ENCODE data around the gene OBP2A.
"Not testable (repeated sequence)": the region's sequence is repeated elsewhere in the genome, so short reads cannot be mapped to it uniquely, and the experiment has no call there.

Gene OBP2A

DNA sequence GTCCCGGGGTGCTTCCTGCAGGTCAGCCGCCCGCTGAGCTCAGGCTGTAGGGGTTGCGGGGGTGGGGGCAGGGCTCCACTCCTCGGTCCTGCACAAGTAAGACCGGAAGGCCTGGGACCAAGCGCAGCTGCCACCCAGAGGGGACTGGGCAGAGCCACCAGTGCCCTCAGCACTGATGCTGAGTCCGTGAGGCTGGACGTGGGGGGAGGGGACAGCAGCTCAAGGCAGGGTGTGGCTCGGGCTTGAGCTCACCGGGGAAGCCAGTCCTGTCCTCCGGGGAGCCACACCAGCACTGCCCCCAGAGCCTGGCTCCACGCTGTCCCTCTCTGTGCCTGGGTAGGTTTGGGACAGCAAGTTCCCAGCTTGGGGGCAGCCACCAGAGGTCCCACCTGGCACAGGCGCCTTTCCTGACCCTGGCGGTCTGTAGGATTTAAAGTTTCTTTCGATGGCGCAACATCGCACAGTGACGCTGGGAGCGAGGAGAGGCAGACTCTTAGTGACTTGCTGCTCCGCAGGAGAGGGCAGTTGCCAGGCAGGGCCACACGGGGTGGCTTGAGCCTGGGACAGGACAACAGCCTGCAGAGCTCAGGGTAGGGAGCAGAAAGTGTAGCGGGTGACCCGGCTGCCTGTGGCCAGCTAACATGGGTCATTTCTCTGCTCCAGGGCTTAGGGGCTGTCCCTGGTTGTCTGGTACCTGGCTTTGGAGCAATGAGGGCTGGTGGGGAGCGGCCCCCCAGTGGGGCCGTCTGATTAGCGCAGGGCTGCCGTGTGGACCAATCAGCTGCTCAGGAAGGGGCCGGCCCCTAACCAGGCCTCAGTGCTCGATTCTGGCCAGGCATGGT lies 19.0 kb upstream of the OBP2A start:
- no peak for FAIRE-seq

DNA sequence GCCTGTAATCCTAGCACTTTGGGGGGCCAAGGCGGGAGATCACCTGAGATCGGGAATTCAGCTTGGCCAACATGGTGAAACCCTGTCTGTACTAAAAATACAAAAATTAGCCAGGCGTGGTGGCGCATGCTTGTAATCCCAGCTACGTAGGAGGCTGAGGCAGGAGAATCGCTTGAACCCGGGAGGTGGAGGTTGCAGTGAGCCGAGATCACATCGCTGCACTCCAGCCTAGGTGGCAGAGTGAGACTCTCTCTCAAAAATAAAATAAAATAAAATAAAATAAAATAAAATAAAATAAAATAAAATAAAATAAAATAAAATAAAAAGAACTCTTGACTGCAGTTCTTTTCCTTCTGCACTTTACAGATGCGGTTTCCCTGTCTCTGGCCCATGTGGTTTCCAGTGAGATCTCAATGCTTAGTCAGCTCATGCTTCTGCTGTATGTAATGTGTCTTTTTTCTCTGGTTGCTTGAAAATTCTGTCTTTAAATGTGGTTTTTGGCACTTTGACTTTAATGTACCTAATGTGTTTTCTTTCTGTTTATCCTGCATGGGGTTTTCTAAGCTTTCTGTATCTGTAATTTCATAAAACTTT lies 17.0 kb upstream of the OBP2A start:
- not testable (repeated sequence) for FAIRE-seq

DNA sequence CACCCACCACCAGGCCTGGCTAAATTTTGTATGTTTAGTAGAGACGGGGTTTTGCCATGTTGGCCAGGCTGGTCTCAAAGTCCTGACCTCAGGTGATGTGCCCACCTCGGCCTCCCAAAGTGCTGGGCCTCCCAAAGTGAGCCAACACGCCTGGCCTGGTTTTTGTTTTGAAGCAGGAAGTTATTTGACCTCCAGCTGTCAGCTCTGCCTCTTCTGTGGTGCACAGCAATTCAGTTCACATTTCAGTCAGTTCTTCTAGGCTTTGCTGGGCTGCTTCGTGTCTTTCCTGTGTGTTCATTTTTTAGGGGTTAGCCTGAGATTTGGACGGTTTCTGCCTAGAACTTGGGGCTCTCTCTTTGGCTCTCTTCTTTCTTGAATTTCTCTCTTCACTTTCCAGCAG lies 15.8 kb upstream of the OBP2A start:
- no peak for FAIRE-seq

DNA sequence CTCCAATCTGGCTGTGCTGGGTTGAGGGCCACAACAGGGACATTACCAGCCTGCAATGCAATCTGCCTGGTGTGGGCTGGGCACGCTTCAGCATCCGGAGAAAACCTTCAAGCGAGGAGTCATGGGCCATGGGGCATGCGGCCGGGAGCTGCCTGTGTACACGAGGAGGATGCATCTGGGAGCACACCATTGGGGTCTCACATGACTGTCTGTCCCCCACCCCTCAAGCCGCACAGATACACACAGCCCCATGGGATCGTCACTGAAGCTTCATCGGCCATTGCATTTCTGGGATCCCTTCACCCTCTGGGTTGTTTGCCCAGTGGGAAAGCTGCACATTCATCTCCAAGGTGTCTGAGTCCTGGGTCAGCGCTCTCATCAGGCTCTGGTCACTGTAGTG lies 14.8 kb upstream of the OBP2A start:
- no peak for FAIRE-seq

DNA sequence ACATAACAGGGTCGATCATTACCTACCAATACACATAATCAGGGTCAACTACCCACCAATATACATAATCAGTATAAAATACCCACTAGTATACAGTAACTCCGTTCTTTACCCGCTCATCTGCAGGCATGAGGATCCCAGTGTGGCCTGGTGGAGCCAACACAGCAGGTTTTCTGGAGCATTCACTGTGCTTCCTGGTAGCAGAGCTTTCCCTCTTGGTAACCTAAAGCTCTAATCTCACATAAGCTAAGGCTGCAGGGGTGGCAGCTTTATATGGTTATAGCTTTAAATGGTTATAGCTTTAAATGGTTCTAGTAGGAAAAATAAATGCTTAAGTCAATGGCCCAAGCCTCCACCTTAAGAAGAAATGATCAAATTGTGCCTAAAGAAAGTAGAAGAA lies 12.8 kb upstream of the OBP2A start:
- no peak for FAIRE-seq

DNA sequence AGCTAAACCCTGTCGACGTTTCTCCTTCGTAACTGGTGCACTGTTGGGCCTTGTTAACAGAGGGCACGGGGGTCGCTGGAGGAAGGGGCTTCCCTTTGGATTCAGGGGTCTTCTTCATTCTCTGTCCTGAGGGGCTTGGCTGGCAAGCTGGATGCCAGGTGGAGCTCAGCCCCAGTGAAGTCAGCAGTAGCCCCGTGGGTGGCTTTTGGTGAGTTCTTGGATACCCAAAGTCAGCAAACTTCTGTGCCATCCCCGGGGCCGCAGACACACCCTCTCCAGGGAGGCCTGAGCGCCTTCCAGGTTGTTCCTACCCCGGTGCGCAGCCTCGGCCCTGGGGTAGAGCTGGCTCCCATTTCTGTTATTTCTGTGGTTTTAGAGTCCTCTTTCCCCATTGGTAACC lies 12.3 kb upstream of the OBP2A start:
- FAIRE-seq: no peak

DNA sequence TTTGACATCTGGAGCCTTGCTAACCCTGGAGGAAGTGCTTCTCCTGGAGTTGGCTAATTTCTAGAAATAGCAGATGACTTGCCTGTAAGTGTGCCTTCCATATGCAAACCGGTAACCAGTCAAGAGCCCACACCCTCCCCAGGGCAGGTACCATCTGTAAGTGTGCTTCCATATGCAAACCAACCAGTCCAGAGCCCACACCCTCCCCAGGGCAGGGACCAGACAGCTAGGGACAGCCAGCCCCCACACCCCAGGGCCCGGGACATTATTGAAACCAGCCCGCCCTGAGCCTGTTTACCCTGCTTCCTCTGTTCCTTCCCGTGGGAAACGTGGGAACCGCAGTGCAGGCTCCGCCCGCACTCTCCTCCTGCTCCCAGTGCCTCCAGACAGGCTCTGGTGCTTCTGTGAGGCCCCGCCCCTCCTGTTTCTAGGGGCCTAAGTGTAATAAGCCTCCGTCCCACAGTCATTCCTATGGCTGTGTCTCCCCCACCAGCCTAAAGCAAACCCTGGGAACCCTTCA lies 11.7 kb upstream of the OBP2A start:
- FAIRE-seq: not testable (repeated sequence)

DNA sequence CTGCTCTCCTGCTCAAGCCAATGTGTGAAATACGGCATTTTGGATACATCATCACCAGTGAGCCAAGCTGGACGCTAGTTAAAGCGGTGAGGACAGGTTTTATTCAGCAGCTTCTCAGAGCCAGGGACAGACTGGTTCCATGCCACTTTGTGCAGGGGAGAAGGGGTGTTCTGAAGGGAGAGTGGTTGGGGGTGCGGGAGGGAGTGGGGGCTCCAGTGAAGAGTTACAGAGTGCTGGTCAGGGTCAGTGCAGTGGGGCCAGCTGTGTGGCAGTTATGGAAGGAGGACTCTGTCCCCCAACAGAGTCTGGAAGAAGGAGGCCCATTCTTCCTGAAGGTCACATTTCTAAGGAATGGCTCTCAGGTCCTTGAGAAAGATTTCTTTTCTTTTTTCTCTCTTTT lies 11.1 kb upstream of the OBP2A start:
- not testable (repeated sequence) for FAIRE-seq

DNA sequence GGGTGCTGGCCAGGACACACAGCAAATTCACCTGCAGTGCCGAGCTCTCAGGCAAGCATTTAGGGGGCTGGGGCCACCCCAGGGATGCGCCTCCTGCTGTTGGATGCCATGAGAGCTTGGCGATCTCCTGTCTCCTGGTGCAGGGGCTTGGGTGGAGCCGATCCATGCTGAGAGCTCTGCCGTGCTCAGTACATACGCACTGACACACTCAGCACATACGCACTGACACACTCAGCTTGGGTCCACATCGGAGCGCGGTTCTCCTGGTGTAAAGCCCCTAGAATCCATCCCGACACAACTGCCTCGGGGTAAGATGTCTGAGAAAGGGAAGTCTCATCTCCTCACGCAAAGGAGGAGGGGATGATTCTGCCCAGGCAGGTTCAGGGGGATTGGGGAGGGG lies 10.3 kb upstream of the OBP2A start:
- not testable (repeated sequence) for FAIRE-seq

DNA sequence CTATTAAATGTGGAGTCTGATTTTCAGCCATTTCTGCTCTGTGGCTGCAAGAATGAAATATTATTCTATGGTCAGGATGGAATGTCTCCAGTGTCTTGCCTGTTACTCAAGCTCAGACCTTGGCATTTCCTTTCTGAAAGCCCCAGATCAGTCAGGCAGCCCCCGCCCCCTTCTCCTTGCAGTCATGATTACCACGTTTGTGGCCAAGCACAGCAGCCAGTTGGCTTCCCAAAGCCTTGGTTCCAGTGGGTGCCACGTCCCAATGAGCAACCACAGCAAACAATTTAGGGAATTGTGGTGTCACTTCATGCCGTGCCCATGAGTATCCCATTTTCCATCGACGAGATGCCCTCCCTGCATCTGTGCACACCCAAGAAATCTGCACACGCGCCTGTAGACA lies 9.7 kb upstream of the OBP2A start:
- FAIRE-seq: no peak

DNA sequence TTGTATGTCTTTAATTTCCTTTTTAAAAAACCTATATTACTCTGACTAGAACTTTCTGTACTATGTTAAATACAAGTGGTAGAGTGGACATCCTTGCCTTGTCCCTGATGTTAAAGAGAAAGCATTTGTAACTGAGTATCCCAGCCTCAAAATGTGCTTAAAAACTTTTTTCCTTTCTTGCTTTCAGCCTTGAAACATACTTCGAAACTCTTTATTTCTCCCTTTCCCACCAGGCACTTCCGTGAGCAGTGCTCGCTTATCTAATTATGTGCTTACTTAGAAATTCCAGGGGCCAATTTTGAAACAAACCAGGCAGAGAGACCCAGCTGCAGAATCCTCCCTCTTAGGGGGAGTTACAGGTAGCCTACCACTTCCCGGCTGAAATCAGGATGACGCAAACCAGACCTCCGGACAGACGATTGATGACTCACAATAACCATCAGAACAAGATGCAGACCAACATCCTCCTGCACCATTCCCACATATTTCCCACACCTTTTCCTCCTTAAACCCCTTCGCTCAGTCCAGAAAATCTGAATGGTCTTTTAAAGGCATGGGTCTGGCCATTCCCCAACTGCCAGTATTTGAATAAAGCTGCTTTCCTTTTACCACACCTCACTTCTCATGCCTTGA lies 2.5 kb upstream of the OBP2A start:
- not testable (repeated sequence) for FAIRE-seq

DNA sequence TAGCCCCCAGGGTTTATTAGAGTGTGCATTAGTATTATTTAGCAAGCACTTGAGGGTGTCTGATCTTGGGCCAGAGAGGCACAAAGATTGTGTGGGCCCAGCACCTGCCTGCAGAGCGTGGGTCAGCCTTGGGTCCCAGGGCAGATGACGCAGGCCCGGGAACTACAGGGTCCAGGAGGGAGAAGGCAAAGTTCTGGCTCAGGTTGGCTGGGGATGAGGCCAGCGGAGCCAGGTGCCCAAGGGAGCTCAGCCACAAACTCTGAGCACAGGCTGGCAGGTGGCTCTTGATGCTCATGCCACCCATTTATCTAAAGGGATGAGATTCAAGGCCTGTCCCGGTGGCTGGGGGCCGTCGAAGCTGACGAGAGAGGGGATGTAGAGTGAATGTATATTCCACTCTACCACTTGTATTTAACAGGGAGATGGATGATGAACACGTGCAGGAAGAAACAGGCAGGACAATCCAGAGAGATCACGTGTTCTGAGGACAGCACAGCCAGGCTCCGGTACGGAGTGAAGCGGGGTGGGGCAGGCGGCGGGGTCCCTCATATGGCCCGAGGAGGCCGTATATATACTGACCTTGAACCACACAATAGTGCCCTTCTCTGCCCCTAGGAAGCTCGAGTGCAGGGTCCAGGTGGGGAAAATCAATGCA lies 818 bp upstream of the OBP2A start:
- FAIRE-seq: no peak

DNA sequence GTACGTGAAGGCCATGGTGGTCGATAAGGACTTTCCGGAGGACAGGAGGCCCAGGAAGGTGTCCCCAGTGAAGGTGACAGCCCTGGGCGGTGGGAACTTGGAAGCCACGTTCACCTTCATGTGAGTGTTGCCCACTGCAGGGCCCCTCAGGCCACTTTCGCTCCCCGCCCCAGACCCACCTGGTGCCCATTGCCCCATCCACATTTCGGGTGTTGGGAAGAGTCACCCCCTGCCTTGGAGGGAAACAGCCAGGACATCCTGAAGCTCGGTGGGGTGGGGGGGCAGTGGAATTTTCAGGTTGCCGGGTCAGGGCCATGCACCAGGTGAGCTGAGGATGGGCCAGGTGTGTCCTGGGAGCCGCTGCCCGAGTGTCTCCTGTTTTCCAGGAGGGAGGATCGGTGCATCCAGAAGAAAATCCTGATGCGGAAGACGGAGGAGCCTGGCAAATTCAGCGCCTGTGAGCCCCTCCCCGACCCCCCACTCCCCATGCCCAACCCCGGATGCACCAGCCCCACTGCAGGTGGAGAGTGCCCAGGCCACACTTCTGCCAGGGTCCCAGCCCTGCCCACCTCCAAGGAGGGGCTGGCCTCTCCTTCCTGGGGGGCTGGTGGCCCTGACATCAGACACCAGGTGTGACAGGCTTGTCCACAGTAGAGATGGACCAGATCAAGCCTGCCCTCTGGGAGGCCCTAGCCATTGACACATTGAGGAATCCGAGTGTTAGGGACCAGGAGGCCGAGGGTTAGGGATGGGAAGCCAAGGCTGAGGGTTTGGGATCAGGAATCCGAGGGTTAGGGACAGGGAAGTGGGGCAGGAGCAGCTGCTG lies 1.1 kb downstream of the OBP2A start:
- FAIRE-seq: not testable (repeated sequence)

DNA sequence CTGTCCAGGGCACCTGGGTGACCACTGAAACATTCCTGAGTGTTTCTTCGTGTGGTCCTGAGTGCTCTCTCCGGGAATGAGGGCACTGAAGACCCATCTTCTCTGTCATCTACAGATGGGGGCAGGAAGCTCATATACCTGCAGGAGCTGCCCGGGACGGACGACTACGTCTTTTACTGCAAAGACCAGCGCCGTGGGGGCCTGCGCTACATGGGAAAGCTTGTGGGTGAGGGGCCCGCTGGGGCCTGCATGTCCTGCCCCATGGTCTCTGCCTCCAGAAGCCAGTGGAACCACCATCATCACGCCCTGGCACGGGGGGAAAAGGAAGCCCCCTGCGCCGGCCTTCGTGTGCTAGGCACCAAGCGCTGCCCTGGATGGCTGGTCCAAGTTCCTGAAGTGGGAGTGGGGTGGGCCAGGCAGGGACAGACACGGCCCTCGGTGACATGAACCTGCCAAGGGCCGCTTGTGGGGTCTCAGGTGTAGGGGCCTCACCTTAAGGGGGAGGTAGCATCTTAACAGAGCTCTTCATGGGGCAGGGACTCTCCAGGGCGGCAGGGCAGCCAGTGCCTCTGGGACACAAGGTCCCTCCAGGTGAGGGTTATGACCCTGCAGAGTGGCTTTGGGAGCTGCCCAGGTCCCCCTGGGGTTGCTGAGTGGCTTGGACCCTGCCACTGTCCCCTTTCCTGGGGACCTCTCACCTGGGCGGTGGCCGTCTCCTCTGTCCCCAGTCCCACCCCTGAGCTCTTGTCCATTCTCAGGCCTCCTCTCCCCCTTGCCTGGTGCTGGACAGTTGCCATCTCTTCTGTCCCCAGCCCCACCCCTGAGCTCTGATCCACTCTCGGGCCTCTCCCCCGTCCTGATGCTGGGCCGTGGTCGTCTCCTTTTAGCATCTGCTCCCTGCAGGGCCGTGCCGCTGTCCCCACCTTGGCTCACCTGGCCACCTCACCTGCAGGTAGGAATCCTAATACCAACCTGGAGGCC lies 2.1 kb downstream of the OBP2A start:
- FAIRE-seq: no peak

DNA sequence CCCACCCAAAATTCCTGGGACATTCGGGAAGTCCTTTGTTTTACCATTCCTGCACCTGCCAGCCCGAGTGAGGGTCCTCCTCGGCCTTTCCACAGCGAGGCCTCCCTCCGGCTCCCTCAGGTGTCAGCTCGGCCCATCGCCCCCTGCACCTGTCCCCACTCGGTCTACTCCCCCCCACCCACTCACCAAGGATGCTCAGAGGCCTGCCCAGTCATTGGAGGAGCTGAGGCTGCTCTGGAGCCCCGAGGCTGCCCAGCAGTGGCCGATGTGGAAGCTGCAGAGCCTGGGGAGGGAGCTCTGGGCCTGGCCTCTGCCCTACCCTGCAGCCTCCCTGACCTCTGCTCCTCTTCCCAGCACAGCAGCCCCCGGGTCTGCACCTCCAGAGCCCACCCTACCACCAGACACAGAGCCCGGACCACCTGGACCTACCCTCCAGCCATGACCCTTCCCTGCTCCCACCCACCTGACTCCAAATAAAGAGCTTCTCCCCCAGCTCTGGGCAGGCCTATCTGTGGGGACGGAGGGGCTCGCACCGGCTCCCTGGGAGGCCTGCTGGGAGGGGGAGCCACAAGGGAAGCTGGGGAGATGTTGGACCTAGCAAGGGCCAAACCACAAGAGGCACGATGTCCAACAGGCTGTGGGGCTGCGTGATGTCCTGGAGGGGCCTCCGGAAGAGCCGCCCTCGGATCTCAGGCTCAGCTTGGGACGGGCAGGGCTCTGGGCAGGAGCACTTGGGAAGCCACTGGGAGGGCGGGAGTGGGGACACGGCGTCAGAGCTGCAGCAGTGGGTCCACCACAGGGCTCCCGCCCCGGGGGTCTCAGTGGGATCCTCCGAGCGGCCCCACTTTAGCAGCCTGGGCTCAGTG lies 3.8 kb downstream of the OBP2A start:
- FAIRE-seq: not testable (repeated sequence)

DNA sequence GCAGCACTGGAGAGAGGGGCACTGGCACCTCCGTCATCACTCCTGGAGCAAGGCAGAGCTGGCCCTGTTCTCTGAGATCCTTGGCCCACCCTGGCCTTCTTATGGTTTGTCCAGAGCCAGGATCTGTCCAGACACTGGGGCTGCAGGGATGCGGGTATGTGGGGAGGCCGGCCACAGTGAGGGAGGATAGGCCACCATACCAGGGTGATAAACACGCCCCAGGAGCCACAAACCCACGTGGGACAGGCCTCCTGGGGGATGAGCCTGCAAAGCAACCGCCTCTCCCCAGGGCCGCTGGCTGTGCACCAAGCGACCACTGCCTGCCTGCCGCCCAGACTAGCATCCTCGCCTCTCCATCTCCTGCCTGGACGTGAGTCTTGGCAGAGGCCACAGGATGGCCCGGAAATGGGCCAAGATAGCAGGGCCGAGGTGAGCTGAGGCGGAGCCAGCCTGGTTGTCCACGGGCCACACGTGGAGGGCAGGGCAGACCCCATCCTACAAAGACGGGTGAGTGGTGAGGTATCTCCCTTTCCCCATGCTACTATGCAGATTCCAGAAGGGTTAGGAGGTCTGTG lies 4.5 kb downstream of the OBP2A start:
- FAIRE-seq: no peak

DNA sequence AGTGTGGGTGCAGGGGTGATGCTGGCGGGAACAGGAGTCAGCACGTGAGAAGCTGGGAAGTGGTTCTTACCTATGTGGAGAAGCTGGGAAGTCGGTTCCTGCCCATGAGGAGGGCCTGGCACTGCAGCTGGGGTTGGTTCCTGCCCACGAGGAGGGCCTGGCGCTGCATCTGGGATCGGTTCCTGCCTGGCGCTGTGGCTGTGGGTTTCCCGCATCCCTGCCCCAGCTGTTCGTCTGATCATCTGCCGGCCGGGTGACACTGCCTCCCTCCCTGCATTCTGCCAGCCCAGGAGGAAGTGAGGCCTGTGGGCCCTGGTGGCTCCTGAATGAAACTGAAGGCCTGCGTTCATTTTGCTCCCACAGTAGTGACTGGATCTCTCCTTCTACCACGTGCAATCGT lies 5.1 kb downstream of the OBP2A start:
- FAIRE-seq: no peak

DNA sequence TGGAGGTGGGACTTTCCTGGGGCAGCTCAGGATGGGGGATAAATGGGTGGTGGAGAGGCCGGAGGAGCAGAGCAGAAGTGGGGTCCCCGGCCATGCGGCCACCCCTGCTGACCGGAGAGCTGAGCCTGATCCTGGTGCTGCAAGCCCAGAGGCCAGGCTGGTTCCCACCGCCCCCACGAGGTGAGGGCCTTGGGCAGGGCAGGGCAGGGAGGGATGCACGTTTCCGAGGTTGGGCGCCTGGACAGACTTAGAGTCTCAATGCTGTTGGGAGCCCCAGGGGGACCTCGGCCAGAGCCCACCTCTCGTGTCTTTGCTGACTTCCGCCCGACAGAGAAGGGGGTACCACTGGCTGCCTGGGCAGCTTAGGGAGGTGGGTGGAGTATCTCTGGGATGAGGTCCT lies 5.5 kb downstream of the OBP2A start:
- no peak for FAIRE-seq

DNA sequence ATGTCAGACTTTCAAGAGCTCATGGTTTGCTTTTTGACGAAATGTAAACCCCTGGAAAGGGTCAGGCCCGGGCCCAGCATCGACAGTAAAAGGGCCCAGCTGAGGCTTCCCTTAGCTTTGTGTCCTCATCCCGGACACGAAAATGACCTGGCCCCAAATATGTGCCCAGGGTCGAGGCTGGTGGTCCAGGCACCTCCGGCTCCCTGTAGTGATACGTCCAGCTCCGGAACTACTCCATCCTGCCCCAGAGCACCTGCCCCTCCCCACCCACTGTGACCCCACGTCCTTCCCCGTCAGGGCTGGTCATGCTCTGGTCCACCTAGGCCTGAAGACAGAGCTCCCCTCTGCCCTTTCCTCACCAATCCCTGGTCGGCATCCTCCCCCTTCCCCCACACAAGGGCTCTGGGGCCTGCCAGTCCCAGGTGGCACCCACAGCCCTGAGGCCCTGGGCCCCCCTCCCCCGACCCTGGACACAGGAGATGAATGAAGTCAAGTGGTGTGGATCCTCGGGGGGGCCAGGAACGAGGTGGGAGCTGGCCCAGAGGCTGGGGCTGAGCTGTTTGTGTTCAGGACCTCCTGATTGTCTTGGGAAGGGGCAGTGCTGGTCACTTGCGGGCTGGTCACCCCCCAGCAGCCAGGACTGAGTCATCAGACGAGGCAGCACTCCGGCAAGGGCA lies 6.2 kb downstream of the OBP2A start:
- no peak for FAIRE-seq
